Smooth muscle cell of the pulmonary artery (primary cell): Measurements from ENCODE around the gene FOS. TPM values are rescaled to one million over a fixed set of nuclear protein-coding genes. Genes with fewer than 3 reads are reported as not detected.

Experiments
- total RNA-seq: library from RNA; depleted of rRNA; stranded (reverse); fragments of >200 nt; gene quantifications from 2 replicates; pipeline ENCODE4 v1.2.3, GENCODE V29; 2014

Gene FOS
- total RNA-seq: 41.1 and 43.9 TPM in 2 replicates

DNA sequence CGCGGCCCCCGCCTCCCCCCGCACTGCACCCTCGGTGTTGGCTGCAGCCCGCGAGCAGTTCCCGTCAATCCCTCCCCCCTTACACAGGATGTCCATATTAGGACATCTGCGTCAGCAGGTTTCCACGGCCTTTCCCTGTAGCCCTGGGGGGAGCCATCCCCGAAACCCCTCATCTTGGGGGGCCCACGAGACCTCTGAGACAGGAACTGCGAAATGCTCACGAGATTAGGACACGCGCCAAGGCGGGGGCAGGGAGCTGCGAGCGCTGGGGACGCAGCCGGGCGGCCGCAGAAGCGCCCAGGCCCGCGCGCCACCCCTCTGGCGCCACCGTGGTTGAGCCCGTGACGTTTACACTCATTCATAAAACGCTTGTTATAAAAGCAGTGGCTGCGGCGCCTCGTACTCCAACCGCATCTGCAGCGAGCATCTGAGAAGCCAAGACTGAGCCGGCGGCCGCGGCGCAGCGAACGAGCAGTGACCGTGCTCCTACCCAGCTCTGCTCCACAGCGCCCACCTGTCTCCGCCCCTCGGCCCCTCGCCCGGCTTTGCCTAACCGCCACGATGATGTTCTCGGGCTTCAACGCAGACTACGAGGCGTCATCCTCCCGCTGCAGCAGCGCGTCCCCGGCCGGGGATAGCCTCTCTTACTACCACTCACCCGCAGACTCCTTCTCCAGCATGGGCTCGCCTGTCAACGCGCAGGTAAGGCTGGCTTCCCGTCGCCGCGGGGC, at the start of gene FOS:
FOS (plus strand) TSS at position 407 of the 731 bp plus-strand sequence; CDS start at position 562, 155 bp downstream.

Other genes with a start within 250 kb of the FOS start
- 22.0 and 26.3 TPM in 2 replicates for gene MLH3, start 227.4 kb upstream of the FOS start, total RNA-seq
- gene ACYP1, start 214.8 kb upstream of the FOS start, total RNA-seq: 4.7 and 5.8 TPM in 2 replicates
- gene ZC2HC1C, start 209.2 kb upstream of the FOS start, total RNA-seq: 0.69 and 0.85 TPM in 2 replicates
- 102 and 103 TPM in 2 replicates for gene NEK9, start 151.8 kb upstream of the FOS start, total RNA-seq
- gene TMED10, start 102.2 kb upstream of the FOS start, total RNA-seq: 552 and 732 TPM in 2 replicates
- 33.9 and 47.5 TPM in 2 replicates for gene JDP2, start 149.2 kb downstream of the FOS start, total RNA-seq
- gene BATF, start 243.6 kb downstream of the FOS start, total RNA-seq: 0.26 TPM in 1 of 2 replicates, not detected in the other